GM12874 (cell line): Measurements from ENCODE around the gene TOGARAM2.

ENCODE experiments used
- CTCF ChIP-seq: IDR thresholded peaks from 2 replicates; pipeline ENCODE4 v1.5.1; 2011; ENCODE audit warnings: low read depth, mild to moderate bottlenecking, control low read depth, low read length, moderate library complexity; ENCODE audit not compliant: insufficient read depth

TOGARAM2 gene

DNA sequence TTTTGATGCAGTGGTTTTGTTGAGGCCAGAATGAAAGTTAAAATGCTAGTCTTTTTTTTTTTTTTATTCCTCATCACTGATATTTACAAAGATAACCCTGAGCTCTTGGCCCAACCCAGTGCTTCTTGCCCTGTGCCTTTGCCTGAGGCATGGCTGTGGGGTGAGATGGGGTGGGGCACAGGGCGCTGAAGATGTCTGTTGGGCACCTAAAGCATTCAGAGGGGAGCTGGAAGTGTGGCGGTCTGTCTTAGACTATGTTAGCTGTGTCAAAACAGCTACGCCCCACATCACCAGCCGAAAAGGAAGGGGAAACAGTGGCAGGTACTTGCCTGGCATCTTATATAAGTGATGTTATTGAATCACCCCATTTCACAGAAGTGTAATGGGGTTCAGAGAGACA is 20.7 kb downstream of the TOGARAM2 start:
- no peak for TF ChIP-seq CTCF

DNA sequence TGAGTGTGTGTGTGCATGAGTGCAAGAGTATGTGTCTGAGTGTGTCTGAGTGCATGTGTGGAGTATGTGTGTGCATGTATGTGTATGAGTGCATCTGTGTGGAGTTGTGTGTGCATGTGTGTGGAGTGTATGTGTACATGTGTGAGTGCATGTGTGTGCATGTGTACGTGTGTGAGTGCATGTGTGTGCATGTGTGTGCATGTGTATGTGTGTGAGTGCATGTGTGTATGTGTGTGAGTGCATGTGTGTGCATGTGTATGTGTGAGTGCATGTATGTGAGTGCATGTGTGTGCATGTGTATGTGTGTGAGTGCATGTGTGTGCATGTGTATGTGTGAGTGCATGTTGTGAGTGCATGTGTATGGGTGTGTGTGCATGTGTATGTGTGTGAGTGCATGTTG is 23.7 kb downstream of the TOGARAM2 start:
- TF ChIP-seq CTCF: no peak

- no peak for TF ChIP-seq CTCF
Observed at GRCh38 chr2:29005331-29005730, 24.2 kb downstream of the TOGARAM2 start.

DNA sequence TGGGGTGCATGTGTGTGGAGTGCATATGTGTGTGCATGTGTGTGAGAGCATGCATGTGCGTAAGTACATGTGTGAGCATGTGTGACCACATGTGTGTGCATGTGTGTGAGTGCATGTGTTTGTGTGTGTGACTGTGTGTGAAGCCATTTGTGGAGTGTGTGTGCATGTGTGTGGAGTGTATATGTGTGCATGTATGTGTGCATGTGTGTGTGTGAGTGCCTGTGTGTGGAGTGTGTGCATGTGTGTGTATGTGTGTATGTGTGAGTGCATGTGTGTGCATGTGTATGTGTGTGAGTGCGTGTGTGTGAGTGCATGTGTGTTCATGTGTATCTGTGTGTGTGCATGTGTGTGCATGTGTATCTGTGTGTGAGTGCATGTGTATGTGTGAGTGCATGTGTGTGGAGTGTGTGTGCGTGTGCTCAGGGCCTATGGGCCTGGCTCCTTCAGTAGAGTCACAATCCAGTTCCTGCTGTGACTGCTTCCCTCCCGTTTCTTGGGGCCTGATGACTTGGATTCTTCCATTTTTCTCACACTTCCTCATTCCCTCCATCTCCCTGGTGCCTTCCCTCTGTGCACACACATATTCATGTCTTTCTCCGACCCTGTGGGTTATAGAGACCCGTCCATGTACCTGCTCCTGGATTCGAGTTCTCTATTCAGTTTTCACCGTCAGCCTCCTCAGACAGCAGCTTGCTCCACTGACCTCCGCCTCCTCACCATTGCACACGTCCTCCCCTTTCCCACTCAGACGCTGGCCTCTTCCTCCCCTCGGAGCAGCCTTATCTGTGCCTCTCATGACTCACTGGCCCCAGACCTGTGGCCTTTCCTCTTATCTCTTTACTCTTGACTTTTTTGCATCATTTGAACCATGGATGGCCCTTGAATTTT is 25.2 kb downstream of the TOGARAM2 start:
- no peak for TF ChIP-seq CTCF

- no peak for TF ChIP-seq CTCF
Observed at GRCh38 chr2:29006980-29007301, 25.8 kb downstream of the TOGARAM2 start.

DNA sequence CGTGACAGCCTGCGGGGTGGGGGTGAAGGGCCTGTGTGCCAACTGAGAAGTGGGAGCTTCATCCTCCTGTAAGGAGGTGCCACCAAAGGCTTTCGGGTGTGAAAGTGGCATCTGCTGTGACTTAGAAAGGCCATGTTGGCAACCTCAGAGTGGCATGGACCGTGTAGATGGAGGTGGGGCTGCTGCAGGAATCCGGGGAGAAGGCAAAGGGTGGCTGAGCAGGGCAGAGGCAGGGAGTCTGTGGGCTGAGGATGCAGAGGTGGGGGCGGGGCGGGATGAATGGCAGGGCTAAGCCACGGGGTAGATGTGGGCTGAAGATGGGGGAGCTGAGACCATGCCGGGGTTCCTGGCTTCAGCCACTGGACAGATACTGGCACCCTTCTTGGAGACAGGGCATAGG is 28.2 kb downstream of the TOGARAM2 start:
- no peak for TF ChIP-seq CTCF

DNA sequence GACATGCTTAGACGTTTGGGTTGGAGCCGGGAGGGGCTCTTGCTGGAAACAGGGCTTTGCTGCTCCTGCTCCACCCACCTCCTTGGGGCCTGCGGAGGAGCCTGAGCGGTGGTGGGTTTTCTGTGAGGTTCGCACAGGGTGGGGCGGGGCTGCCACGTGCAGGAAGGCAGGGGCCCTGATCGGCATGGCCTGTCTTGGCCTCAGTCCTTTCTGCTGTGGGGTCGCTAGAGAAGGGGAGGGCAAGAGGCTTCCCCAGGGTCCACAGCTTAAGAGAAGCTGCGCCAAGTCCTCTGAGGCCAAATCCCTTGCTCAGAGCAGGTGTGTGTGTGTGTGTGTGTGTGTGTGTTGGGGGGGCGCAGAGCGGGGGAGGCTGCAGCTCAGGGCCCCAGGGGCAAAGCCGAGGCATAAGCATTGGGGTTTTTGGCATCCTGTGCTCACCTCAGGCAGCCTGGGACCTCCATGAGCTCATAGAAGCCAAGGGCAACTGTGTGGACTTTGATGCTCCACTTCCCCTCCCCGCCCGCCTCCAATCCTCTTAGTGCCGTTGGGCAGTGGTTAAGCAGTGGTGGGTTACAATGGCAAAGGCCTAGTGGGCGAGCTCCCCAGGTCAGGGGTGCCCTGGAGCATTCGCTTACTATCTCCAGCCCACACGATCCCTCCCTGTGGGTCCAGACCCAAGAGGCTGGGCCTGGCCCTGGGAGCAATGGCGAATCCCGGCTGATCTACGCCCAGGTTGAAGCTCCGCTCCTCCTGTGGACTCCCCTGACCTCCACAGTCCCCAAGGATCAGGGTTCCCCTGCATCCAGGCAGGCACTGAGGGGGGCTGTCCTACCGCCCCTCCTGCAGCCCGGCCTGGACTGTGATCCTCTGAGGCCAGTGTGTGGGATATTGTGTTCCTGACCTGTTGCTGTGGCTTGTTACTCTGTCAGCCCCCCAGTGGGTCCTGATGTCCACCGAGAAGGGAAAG is 28.9 kb downstream of the TOGARAM2 start:
- no peak for TF ChIP-seq CTCF
